Measurements from ENCODE around the gene REELD1.

The REELD1 gene

DNA sequence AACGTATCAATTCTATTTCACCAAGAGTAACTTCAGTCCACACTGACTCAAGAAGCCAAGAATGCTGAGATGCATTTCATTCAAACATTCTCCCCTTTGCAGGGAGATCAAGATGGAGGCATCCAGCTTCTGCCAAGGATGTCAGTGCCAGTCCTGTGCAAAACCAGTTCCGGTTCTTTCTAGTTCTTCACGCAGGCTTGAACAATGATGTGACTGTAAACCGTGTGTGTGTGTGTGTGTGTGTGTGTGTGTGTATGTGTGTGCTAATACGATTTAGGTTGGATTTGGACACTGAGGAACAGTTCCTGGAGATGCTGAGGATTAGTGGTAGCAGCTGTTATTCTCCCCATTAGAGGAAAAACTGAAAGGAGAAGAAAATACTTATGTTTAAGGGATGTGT lies at the start of gene REELD1:
TSS of gene REELD1 (plus strand) at position 301 of the 400 bp plus-strand sequence. CDS start 2,415 bp downstream, outside the sequence.
- no peak for DNase-seq (ENCODE audit: low read depth)

DNA sequence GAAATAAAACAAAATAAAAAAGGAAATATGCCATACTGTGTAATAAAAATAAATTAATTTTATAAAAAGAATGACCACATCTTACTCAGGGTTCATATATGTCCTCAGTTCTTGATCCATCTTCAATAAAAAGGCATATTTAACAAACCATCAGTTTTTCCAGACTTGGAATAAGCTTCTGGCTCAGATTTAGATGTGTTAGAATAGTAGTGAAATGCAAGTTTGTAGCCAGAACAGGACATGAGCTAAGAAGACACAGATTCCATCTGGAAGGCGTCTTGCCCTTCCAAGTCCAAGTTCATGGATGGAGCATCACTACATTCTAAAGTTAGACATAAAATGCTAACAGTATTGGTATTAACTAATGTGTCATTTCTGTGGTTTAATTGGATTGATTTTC lies 49.1 kb upstream of the REELD1 start:
- no peak for DNase-seq (ENCODE audit: low read depth)

- DNase-seq (ENCODE audit: low read depth): peak; percentile 9
Observed at GRCh38 chr4:146165840-146166239, 48.5 kb upstream of the REELD1 start.

- DNase-seq (ENCODE audit: low read depth): no peak
Observed at GRCh38 chr4:146170149-146170548, 44.2 kb upstream of the REELD1 start.

GRCh38 chr4:146175541-146176453 lies 38.5 kb upstream of the REELD1 start, which contains the start of gene LSM6:
Gene LSM6, plus strand, starts transcription at chr4:146175718. Its CDS starts 7,204 bp downstream, at chr4:146182922.
- DNase-seq (ENCODE audit: low read depth): peak; percentile 57

DNA sequence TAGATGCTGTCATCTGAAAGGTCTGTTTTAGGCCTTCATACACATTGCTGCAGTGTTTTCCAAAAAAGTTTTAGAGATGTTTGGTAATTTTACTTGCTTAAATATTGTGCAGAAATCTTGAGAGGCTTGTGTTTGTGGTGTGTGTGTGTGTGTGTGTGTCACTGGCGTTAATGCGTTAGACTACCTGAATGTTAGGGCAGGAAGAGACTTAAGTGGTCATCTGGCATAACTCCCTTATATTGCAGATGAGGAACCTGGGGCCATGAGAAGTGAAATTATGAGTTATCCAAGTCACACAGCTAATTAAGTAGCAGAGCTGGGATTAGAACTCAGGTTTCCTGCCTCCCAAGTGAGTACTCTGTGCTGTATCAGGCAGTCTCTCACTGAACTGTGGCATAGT lies 37.4 kb upstream of the REELD1 start:
- no peak for DNase-seq (ENCODE audit: low read depth)

DNA sequence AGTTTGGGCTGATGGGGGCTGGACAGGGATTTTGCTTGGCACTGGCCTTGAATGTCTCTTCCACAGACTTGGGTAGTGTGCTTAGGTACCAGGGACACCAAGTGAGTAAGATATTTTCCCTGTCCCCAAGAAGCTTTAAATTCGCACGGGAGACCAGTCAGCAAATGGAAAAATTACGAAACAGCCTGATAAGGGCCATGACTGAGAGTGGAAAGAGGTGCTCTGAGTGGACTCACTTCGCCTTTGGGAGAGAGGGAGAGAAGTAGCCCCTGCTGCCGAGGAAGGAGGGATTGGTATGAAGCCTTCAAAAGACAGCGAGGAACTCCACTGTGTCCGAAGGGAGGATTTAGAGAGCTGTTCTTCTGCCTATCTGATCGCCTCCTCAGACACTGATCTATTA lies 36.2 kb upstream of the REELD1 start:
- no peak for DNase-seq (ENCODE audit: low read depth)

DNA sequence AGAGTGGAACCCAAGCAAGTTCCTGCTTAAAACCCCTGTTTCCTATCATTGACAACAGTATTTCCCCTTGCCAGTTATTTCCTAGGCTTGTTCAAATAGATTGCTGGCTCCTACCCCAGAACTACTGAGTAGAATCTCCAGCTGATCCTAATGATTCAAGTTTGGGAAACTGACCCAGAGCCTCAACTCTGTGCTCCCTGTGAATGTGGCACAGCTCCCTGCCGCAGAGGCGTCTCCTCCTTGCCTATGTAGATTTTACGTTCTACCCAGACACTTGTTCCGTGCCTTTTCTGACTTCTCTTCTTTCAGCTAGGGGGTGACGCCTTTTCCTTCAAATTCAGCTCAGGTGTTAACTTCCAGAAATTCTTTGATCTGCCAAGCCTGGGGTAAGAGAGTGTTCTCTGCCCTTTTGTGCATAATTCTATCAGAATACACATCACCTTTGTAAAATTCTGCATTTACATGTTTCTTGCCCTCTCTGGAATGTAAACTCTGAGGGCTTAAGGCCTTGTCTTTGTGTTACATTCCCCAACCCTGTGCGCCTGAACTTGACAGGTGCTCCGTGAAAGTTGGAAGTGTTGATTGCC lies 34.5 kb upstream of the REELD1 start:
- no peak for DNase-seq (ENCODE audit: low read depth)

DNA sequence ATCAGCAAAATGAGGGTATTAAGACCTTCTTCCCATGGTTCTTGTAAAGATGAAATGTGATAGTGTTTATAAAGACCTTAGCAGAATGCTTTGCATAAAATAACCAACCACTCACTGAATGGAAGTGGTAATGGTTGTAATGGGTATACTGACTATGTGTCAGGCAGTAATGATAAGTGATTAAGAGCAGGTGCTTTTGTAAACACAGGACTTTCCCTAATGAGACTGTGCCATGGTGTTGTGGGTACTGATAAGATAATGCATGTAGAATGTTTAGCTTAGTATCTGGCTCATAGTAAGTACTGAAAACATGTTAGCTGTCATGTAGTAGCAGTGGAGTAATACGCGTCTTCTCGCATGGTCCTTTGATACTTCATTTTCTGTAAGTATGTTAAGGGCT lies 31.9 kb upstream of the REELD1 start:
- no peak for DNase-seq (ENCODE audit: low read depth)

GRCh38 chr4:146183209-146183608 lies 31.1 kb upstream of the REELD1 start:
- DNase-seq (ENCODE audit: low read depth): no peak

DNA sequence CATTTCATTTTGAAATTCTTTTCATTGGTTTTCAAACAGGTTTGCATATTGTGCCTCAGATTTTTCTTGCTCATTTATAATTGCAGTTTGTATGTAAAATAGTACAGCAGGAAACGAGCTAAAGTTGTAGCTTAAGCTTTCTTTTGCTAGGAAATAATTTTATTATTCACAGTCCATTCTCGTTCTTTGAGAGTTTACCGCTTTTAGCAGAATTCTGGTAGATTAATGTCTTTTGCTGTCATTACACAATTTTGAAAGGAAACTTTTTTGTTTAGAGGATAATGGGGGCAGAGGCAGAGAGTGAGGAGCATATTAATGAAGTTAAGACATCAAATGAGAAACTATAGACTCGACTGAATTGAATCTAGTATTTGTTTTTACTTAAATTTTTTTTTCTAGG lies 28.3 kb upstream of the REELD1 start:
- no peak for DNase-seq (ENCODE audit: low read depth)

DNA sequence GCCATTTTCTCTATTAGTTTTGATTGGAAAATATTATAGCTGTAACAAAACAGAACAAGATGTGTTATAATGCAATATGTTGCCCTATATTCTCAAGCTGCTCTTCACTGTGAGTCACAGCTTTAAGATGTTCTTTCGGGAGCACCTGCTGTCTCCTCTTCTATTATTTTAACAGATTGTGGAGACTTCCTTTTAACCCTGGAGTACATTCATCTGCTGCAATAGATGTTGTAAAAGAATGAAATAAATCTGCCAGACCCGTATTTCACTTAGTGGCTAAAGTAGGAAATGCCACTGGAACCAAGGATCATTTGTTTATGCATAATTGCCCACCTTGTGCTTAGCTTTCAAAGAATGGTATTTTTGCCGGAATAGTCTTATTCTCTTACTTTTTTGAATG lies 27.7 kb upstream of the REELD1 start:
- no peak for DNase-seq (ENCODE audit: low read depth)

- DNase-seq (ENCODE audit: low read depth): no peak
Observed at GRCh38 chr4:146190456-146190855, 23.9 kb upstream of the REELD1 start.

- DNase-seq (ENCODE audit: low read depth): no peak
Observed at GRCh38 chr4:146191766-146192458, 22.4 kb upstream of the REELD1 start.

DNA sequence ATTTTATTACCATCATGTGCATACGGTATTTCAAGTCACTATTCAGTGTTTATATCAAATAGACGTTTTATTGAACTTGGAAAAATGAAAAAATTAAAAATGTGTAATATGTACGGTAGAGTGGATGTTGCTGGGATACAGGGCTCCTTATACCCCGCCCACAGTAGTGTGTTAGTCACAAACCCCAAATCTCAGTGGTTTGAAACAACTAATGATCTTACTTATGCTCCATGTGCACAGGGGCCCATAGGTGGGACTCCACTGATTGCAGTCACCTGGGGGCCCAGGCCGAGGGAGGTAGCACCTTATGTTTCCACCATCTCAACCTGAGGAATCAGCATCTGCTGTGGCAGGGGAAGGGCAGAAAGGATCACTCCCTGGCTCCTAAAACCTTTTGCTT lies 20.7 kb upstream of the REELD1 start:
- no peak for DNase-seq (ENCODE audit: low read depth)

GRCh38 chr4:146194212-146194611 lies 20.1 kb upstream of the REELD1 start:
- no peak for DNase-seq (ENCODE audit: low read depth)

DNA sequence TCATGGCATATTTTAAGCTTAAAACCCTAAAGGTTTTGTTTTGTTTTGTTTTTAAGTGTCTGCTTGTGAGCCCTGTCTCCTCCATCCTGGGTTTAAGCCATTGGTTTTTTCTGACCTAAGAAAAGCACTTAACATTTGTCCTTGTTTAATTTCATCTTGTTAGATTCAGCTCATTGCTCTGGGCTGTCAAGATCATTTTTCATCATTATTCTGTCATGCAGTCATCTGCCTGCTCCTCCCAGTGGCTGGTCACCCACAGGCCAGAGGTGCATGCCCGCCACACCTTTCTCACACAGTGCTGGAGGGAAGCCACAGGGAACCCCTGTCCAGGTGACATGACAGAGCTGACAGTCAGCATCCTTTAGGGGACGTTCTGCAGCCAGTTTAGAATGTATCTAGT lies 11.7 kb upstream of the REELD1 start:
- DNase-seq (ENCODE audit: low read depth): no peak

- DNase-seq (ENCODE audit: low read depth): no peak
Observed at GRCh38 chr4:146207410-146207809, 6.9 kb upstream of the REELD1 start.

- no peak for DNase-seq (ENCODE audit: low read depth)
Observed at GRCh38 chr4:146210890-146211289, 3.4 kb upstream of the REELD1 start.

DNA sequence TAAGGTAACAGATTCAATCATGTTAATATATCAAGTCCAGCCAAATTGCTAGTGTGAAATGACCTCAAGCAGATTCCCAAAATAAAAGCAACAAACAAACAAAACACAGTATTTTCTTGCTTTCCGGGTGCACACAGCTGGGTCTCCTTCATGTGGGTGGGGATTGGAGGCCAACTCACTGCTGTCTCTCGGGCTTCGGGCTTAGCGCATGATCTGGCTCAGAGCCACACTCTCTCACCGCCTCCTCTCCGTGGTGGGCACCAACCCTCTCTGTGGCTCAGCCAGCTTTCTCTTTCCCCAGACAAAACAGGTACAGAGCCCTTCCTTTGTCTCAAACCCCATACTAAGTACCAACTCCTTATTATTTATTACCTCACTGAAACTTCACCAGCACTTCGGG lies 2.9 kb upstream of the REELD1 start:
- DNase-seq (ENCODE audit: low read depth): no peak

DNA sequence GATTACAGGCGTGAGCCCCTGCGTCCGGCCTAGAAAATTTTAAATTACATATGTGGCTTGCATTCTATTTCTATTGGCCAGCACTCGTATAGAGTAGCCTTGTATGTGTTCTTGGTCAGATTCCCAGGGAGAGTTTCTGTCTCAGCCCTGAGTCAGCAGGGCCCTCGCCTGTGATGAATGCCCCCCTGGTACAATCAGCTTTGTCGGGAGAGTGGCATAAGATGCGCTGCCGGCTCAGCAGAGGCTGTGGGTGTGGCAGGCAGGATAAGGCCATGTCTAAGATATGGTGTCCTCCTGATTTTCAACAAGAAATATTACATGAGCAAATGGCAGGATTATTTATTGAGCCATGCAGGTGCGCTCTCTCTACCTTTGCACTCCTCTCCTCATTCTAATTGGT lies 1.6 kb upstream of the REELD1 start:
- DNase-seq (ENCODE audit: low read depth): no peak

GRCh38 chr4:146222313-146222712 lies 8.0 kb downstream of the REELD1 start:
- no peak for DNase-seq (ENCODE audit: low read depth)

All from fibroblast of the conjunctiva (primary cell).